ENCODE data around the gene PTPN1.
A peak's percentile ranks its signal among the peaks of the same experiment; 100 is the strongest.

Gene PTPN1

DNA sequence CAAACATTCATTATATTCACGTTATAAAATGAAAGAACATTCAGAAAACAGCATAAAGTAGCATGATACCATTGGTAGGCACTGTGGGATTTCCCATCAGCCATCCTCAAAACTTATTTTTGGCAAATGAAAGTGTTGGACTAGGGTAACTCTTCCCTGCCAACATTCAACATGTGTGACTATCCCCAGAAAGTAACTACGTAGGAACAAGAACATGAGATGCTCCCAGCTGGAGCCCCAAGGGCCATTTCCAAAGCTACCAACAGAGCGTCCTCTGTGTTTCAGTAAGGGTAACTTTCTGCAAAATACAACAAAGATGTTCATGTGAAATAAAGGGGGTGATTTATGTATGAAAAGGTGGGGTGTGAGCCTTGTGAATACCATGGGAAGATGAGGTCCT lies 28.4 kb upstream of the PTPN1 start:
- Histone ChIP-seq H3K4me1 (ENCODE audit: insufficient read depth, poor library complexity, severe bottlenecking) (peaks cover 10% of the 10 kb centered on the region), H3K4me3 (ENCODE audit: severe bottlenecking) (no peak overlapping the region), H3K9me3 (ENCODE audit: severe bottlenecking) (no peaks in the 10 kb centered on the region), H3K27me3 (ENCODE audit: insufficient read depth, poor library complexity, severe bottlenecking) (no peaks in the 10 kb centered on the region), H3K27ac (ENCODE audit: poor library complexity, severe bottlenecking) (no peak overlapping the region), H3K36me3 (ENCODE audit: low read depth) (no peaks in the 10 kb centered on the region)
- TF ChIP-seq CTCF (IDR thresholded peaks at IDR 0.05; ENCODE audit: poor library complexity, severe bottlenecking) = no peak
- ATAC-seq (ENCODE audit: low read depth) = no peak
- DNase-seq (ENCODE audit: low spot score) = no peak

- peak overlapping the region; percentile 56 for H3K27ac ChIP-seq (ENCODE audit: poor library complexity, severe bottlenecking)
- no peaks in the 10 kb centered on the region for H3K27me3 ChIP-seq (ENCODE audit: insufficient read depth, poor library complexity, severe bottlenecking)
- H3K9me3 ChIP-seq (ENCODE audit: severe bottlenecking) = no peaks in the 10 kb centered on the region
- ATAC-seq (ENCODE audit: low read depth) (no peak), DNase-seq (ENCODE audit: low spot score) (no peak)
- TF ChIP-seq CTCF (IDR thresholded peaks at IDR 0.05; ENCODE audit: poor library complexity, severe bottlenecking) = no peak
- H3K4me1 ChIP-seq (ENCODE audit: insufficient read depth, poor library complexity, severe bottlenecking) = peaks cover 10% of the 10 kb centered on the region
- H3K4me3 ChIP-seq (ENCODE audit: severe bottlenecking) = no peak overlapping the region
- no peaks in the 10 kb centered on the region for H3K36me3 ChIP-seq (ENCODE audit: low read depth)
Observed at GRCh38 chr20:50482396-50482981, 27.7 kb upstream of the PTPN1 start.

- ATAC-seq (ENCODE audit: low read depth) (peak; percentile 15; the same call in 1 of the 3 replicates), DNase-seq (ENCODE audit: low spot score) (no peak)
- no peak overlapping the region for H3K4me3 ChIP-seq (ENCODE audit: severe bottlenecking)
- no peaks in the 10 kb centered on the region for H3K27me3 ChIP-seq (ENCODE audit: insufficient read depth, poor library complexity, severe bottlenecking)
- no peaks in the 10 kb centered on the region for H3K36me3 ChIP-seq (ENCODE audit: low read depth)
- TF ChIP-seq CTCF (IDR thresholded peaks at IDR 0.05; ENCODE audit: poor library complexity, severe bottlenecking) = peak; percentile 67
- H3K9me3 ChIP-seq (ENCODE audit: severe bottlenecking) = no peaks in the 10 kb centered on the region
- H3K27ac ChIP-seq (ENCODE audit: poor library complexity, severe bottlenecking) = peak overlapping the region; percentile 56
- peaks cover 10% of the 10 kb centered on the region for H3K4me1 ChIP-seq (ENCODE audit: insufficient read depth, poor library complexity, severe bottlenecking)
Observed at GRCh38 chr20:50484271-50484976, 25.8 kb upstream of the PTPN1 start.

DNA sequence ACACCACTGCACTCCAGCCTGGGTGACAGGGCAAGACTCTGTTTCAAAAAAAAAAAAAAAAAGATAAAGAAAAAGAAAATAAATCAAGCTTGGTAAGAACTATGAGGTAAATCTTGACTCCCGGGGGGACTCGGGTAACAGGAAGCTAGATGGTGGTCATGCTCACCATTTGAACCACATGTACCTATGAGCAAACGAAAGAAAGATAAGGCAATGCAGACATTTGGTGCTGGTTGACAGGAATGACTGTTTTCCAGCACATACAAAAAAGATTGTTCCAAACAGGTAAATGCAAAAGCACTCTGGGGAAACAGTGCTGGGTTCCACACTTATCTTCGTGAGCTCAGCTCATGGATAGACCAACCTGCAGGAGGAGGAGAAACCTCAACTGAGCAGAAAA lies 22.8 kb upstream of the PTPN1 start:
- no peaks in the 10 kb centered on the region for H3K36me3 ChIP-seq (ENCODE audit: low read depth)
- DNase-seq (ENCODE audit: low spot score) (no peak), ATAC-seq (ENCODE audit: low read depth) (no peak)
- H3K27me3 ChIP-seq (ENCODE audit: insufficient read depth, poor library complexity, severe bottlenecking) = no peaks in the 10 kb centered on the region
- H3K27ac ChIP-seq (ENCODE audit: poor library complexity, severe bottlenecking) = no peak overlapping the region
- H3K4me3 ChIP-seq (ENCODE audit: severe bottlenecking) = no peak overlapping the region
- H3K4me1 ChIP-seq (ENCODE audit: insufficient read depth, poor library complexity, severe bottlenecking) = peaks cover 23% of the 10 kb centered on the region
- no peaks in the 10 kb centered on the region for H3K9me3 ChIP-seq (ENCODE audit: severe bottlenecking)
- no peak for TF ChIP-seq CTCF (IDR thresholded peaks at IDR 0.05; ENCODE audit: poor library complexity, severe bottlenecking)

- no peak overlapping the region for H3K4me3 ChIP-seq (ENCODE audit: severe bottlenecking)
- H3K27me3 ChIP-seq (ENCODE audit: insufficient read depth, poor library complexity, severe bottlenecking) = no peaks in the 10 kb centered on the region
- no peak for TF ChIP-seq CTCF (IDR thresholded peaks at IDR 0.05; ENCODE audit: poor library complexity, severe bottlenecking)
- ATAC-seq (ENCODE audit: low read depth) (no peak), DNase-seq (ENCODE audit: low spot score) (no peak)
- H3K4me1 ChIP-seq (ENCODE audit: insufficient read depth, poor library complexity, severe bottlenecking) = peaks cover 28% of the 10 kb centered on the region
- no peak overlapping the region for H3K27ac ChIP-seq (ENCODE audit: poor library complexity, severe bottlenecking)
- no peaks in the 10 kb centered on the region for H3K36me3 ChIP-seq (ENCODE audit: low read depth)
- no peaks in the 10 kb centered on the region for H3K9me3 ChIP-seq (ENCODE audit: severe bottlenecking)
Observed at GRCh38 chr20:50488236-50488806, 21.9 kb upstream of the PTPN1 start.

Data from RWPE2 (cell line).